SHP77 (cell line): Measurements from ENCODE around the gene RNASE4.
"Not testable (repeated sequence)": the region's sequence is repeated elsewhere in the genome, so short reads cannot be mapped to it uniquely, and the experiment has no call there.

Experiments used
- DNase-seq, 2 experiments: peaks; one replicate each; lab custom pipeline; 2025; lab: John Stamatoyannopoulos, UW

Gene RNASE4, protein sequence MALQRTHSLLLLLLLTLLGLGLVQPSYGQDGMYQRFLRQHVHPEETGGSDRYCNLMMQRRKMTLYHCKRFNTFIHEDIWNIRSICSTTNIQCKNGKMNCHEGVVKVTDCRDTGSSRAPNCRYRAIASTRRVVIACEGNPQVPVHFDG

GRCh38 chr14:20683891-20684661 lies at the start of gene RNASE4:
RNASE4 (plus strand) TSS chr14:20684560; CDS start chr14:20699372, 14,812 bp downstream.
- DNase-seq = peak; percentile 78 to 88

- DNase-seq = no peak
Observed at GRCh38 chr14:20641591-20641990, 42.8 kb upstream of the RNASE4 start, which contains the start of gene OR6S1. OR6S1 (minus strand) TSS chr14:20641691; CDS start chr14:20641691, 0 bp downstream.

- no peak for DNase-seq
Observed at GRCh38 chr14:20642182-20642581, 42.2 kb upstream of the RNASE4 start.

DNA sequence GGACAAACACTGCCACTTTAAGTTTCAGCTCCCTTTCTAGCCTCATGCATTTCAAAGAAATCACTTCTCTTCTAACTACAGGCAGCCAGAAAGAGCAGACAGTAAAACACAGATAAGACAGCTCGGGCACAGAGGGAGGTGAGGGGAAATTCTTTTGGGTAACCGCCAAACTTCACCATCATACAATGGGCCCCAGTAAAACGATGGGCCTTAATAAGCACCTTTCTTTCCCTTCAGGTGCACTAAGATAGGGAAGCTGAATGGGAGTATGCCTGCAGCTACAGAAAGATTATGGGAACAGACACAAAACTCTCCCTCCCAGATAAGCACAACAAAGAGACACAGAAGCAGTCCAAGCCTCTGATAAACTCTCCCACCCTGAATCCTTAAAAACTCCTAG lies 41.6 kb upstream of the RNASE4 start:
- DNase-seq = not testable (repeated sequence)

GRCh38 chr14:20644520-20644919 lies 39.8 kb upstream of the RNASE4 start:
- no peak for DNase-seq

DNA sequence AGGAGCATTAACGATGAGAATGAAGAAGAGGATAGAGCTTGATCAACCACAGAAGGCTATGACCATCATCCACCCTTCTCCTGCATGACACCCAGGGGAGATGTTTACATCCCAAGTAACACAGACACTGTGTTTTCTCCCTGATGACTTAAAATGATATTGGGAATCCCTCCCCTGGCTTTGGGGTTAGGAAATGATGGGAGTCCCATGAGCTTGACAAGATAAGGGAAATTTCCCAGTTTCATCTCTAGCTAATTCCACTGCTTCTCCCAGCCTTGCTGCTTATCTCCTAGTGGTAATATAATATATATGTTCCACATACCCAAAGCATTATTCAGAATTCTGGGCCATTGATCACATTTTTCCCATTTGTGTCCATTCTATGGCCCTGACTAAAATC lies 38.9 kb upstream of the RNASE4 start:
- DNase-seq = no peak

GRCh38 chr14:20652996-20653975 lies 31.1 kb upstream of the RNASE4 start:
- DNase-seq = no peak

GRCh38 chr14:20655851-20656250 lies 28.5 kb upstream of the RNASE4 start:
- no peak for DNase-seq

DNA sequence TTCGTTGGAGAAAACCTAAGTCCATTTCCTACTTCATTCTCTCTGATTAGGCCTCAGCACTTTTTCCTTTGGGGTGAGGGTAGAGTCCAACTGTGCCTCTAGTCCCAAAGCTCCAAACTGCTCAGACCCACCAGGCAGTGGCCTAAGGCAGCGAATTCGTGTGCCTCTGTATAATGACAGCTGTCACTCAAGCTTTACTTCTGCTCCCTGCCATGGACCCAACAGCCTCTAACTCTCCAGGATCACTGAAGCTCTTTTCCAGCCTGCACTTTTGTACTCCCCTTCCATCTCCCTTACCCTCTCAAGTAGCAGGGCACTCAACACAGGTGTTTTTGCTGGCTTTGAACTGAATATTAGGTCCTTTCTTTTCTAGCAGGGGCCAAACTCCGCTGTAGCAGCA lies 28.1 kb upstream of the RNASE4 start:
- no peak for DNase-seq

GRCh38 chr14:20657216-20658211 lies 26.8 kb upstream of the RNASE4 start:
- no peak for DNase-seq

DNA sequence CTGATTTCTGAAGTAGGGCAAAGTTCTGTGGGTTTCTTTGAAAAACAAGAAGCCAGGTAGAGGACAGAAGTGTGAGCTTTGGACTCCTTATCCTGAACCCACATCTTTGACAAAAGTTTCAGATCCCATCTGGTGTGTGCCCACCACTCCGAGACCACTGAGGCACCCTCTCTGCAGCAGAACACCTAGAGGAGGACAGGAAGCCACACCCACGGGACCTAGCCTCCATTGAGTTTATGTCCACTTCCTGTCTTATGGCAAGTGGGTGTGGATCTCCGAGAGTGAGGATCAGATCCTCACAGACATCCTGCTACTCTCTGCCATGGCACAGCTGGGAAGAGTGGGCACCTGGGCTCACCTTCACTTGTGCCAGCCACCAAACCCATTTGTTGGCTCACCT lies 26.1 kb upstream of the RNASE4 start:
- DNase-seq = no peak

GRCh38 chr14:20659336-20659735 lies 25.0 kb upstream of the RNASE4 start:
- no peak for DNase-seq

GRCh38 chr14:20659813-20660395 lies 24.5 kb upstream of the RNASE4 start:
- no peak for DNase-seq

DNA sequence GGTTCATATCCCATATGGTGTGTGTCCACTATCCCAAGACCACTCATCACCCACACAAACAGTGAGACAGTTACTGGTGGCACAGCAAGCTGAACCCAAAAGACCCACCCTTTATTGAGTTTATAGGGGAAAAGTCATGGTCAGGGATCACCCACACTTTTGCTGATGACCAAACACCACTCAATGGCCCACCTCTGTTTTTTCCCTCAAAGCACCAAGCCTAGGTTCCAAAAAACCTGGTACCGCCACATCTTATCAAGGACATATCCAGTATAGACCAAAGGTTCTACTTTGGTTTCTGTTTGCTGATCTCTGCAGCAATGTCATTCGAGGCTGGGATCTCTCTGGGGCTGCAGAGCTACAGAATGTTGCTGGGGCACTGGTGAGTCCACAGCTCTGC lies 23.2 kb upstream of the RNASE4 start:
- no peak for DNase-seq

DNA sequence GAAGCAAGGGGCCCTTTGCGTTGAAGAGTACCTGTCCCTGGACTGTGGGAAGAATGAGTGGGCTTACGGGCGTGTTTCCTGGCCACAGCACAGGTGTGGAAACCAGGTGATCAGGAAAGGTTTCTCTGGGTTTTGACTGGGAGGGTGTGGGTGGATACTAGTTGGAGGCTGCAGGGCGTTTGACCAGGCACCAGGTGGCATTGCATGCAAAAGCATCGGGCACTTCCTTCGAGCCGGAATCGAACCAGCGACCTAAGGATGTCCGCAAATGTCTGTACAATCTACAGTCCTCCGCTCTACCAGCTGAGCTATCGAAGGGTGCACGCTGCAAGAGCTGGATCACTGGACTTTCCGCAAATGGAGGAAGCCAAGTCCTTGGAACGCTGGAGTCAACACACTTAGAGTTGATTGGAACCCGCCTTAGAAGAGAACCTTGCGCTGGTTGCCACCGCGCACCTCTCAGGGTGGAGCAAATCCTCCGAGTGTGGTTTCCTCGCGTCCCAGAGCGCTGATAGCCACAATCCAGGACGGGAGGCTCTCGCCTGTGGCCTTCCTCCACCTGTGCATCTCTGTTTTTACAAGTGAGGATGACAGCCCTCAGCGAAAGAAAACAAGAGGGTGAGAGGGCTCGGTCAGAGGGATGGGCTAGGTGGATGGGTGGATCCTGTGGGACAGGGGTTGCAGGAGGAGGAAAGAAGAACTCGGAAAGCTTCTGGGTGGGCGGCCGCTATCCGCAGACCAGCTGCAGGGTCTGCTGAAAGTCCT lies 21.2 kb upstream of the RNASE4 start:
- DNase-seq = peak; percentile 23 to 49

GRCh38 chr14:20666400-20666961 lies 17.9 kb upstream of the RNASE4 start:
- DNase-seq = not testable (repeated sequence)

DNA sequence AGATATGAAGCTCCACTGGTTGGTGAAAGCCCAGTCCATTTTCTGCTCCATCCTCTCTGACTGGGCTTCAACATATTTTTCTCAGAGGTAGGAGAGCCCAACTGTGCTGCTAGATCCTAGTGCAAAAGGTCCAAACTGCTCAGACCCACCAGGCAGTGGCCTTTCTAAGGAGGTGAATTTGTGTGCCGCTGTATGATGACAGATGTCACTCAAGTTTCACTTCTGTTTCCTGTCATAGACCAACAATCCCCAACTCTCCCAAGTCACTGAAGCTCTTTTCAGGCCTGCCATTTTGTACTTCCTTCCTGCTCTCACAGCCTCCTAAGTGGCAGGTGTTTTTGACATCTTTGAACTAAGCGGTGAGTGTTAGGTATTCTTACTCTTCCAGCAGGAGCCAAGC lies 16.4 kb upstream of the RNASE4 start:
- DNase-seq = no peak

- no peak for DNase-seq
Observed at GRCh38 chr14:20668969-20669368, 15.4 kb upstream of the RNASE4 start.

GRCh38 chr14:20671597-20672283 lies 12.6 kb upstream of the RNASE4 start:
- no peak for DNase-seq
